ENCODE measurements around the gene N4BP2.

N4BP2 gene

DNA sequence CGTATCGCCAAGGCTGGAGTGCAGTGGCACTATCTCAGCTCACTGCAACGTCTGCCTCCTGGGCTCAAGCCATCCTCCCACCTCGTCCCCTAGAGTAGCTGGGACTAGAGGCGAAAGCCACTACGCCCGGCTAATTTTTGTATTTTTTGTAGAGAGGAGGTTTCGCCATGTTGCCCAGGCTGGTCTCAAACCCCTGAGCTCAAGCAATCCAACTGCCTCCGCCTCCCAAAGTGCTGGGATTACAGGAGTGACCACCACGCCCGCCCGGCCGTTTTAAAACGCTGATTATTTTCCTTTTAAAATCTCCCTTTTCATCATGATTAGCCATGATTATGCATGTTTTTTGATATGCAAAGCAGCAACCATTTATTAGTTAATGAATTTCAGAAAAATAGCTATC, 2.2 kb downstream of the N4BP2 start:
- WGBS: 68% methylated on average over 14 of the region's 14 CpGs
- no peak overlapping the region for H2AK5ac ChIP-seq (ENCODE audit: low read length, severe bottlenecking)

DNA sequence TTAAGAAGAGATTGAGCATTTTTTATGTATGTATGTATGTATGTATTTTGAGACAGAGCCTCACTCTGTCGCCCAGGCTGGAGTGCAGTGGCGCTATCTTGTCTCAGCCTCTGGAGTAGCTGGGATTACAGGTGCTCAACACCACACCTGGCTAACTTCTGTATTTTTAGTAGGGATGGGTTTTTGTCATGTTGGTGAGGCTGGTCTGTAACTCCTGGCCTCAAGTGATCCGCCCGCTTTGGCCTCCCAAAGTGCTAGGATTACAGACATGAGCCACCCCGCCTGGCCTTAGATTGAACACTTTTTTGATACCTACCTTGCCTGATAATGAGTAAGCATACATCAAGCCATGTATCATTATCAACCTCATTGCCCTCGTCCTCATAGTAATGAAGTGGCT, 2.7 kb downstream of the N4BP2 start:
- H3K4me1 ChIP-seq (ENCODE audit: control insufficient read depth, insufficient read depth, low read depth, low read length): peaks cover 3% of the 10 kb centered on the region
- peak overlapping the region; percentile 34 for H2BK120ac ChIP-seq (ENCODE audit: low read depth, low read length)
- H4K91ac ChIP-seq (ENCODE audit: low read length): no peak overlapping the region
- no peak overlapping the region for H2AFZ ChIP-seq (ENCODE audit: low read depth, low read length)
- H3K4me2 ChIP-seq (ENCODE audit: low read length, poor library complexity, severe bottlenecking): no peak overlapping the region
- H3K79me1 ChIP-seq (replicated peaks; ENCODE audit: low read length, poor library complexity, severe bottlenecking): peaks cover 18% of the 10 kb centered on the region
- H3K4me3 ChIP-seq (ENCODE audit: insufficient read depth in 1 of 2, low read depth in 1 of 2, low read length in 2 of 2): no peak overlapping the region
- H2AK5ac ChIP-seq (ENCODE audit: low read length, severe bottlenecking): no peak overlapping the region
- H3K27me3 ChIP-seq (ENCODE audit: control insufficient read depth in 1 of 2, insufficient read depth in 1 of 2, low read length in 2 of 2): no peaks in the 10 kb centered on the region
- H3K23ac ChIP-seq (ENCODE audit: low read length in 2 of 2): no peak overlapping the region
- no peak overlapping the region for H4K8ac ChIP-seq (ENCODE audit: low read length)
- DNase-seq: no peak
- peaks cover 0 to 6% of the 10 kb centered on the region in 2 experiments for H3K36me3 ChIP-seq (ENCODE audit: control insufficient read depth in 1 of 2, insufficient read depth in 2 of 2, low read depth in 1 of 2, low read length in 2 of 2)
- H3K4ac ChIP-seq (ENCODE audit: low read depth in 1 of 2, low read length in 2 of 2): peak overlapping the region in 1 of 2 experiments; percentile 15
- 99% methylated on average over 5 of the region's 6 CpGs for WGBS
- no peak overlapping the region for H3K27ac ChIP-seq (ENCODE audit: low read length, poor library complexity, severe bottlenecking)
- H3K14ac ChIP-seq (ENCODE audit: low read length in 2 of 2): no peak overlapping the region
- no peak overlapping the region for H2BK5ac ChIP-seq (ENCODE audit: low read depth, low read length, poor library complexity, severe bottlenecking)
- H2BK12ac ChIP-seq (ENCODE audit: low read length in 2 of 2): no peak overlapping the region
- no peak overlapping the region for H3K18ac ChIP-seq (ENCODE audit: low read depth in 1 of 2, low read length in 2 of 2)
- no peak overlapping the region for H3K9ac ChIP-seq (ENCODE audit: low read length)
- no peaks in the 10 kb centered on the region for H3K9me3 ChIP-seq (ENCODE audit: control insufficient read depth, low read length)
- no peak overlapping the region for H2BK15ac ChIP-seq (ENCODE audit: low read depth, poor library complexity, severe bottlenecking)

More for the DNA sequence above, 2.2 kb downstream of the N4BP2 start:
- Histone ChIP-seq H2BK12ac (ENCODE audit: low read length in 2 of 2) (peak overlapping the region in 1 of 2 experiments; percentile 66), H4K8ac (ENCODE audit: low read length) (no peak overlapping the region), H2AFZ (ENCODE audit: low read depth, low read length) (no peak overlapping the region), H3K27ac (ENCODE audit: low read length, poor library complexity, severe bottlenecking) (no peak overlapping the region), H2BK5ac (ENCODE audit: low read depth, low read length, poor library complexity, severe bottlenecking) (no peak overlapping the region), H3K9ac (ENCODE audit: low read length) (peak overlapping the region; percentile 95), H3K36me3 (ENCODE audit: control insufficient read depth in 1 of 2, insufficient read depth in 2 of 2, low read depth in 1 of 2, low read length in 2 of 2) (peaks cover 0 to 6% of the 10 kb centered on the region in 2 experiments), H3K9me3 (ENCODE audit: control insufficient read depth, low read length) (no peaks in the 10 kb centered on the region), H2BK15ac (ENCODE audit: low read depth, poor library complexity, severe bottlenecking) (no peak overlapping the region), H3K18ac (ENCODE audit: low read depth in 1 of 2, low read length in 2 of 2) (no peak overlapping the region), H3K4ac (ENCODE audit: low read depth in 1 of 2, low read length in 2 of 2) (no peak overlapping the region), H3K23ac (ENCODE audit: low read length in 2 of 2) (no peak overlapping the region), H3K14ac (ENCODE audit: low read length in 2 of 2) (no peak overlapping the region), H2BK120ac (ENCODE audit: low read depth, low read length) (peak overlapping the region; percentile 61), H4K91ac (ENCODE audit: low read length) (no peak overlapping the region), H3K4me2 (ENCODE audit: low read length, poor library complexity, severe bottlenecking) (no peak overlapping the region), H3K79me1 (replicated peaks; ENCODE audit: low read length, poor library complexity, severe bottlenecking) (peaks cover 18% of the 10 kb centered on the region), H3K27me3 (ENCODE audit: control insufficient read depth in 1 of 2, insufficient read depth in 1 of 2, low read length in 2 of 2) (no peaks in the 10 kb centered on the region), H3K4me1 (ENCODE audit: control insufficient read depth, insufficient read depth, low read depth, low read length) (peaks cover 3% of the 10 kb centered on the region), H3K4me3 (ENCODE audit: insufficient read depth in 1 of 2, low read depth in 1 of 2, low read length in 2 of 2) (peak overlapping the region in 1 of 2 experiments; percentile 88)
- no peak for DNase-seq

- H2BK120ac ChIP-seq (ENCODE audit: low read depth, low read length): no peak overlapping the region
- H2BK12ac ChIP-seq (ENCODE audit: low read length in 2 of 2): no peak overlapping the region
- no peak overlapping the region for H3K9ac ChIP-seq (ENCODE audit: low read length)
- no peak overlapping the region for H2AFZ ChIP-seq (ENCODE audit: low read depth, low read length)
- no peak overlapping the region for H3K4ac ChIP-seq (ENCODE audit: low read depth in 1 of 2, low read length in 2 of 2)
- no peak overlapping the region for H3K27ac ChIP-seq (ENCODE audit: low read length, poor library complexity, severe bottlenecking)
- H3K9me3 ChIP-seq (ENCODE audit: control insufficient read depth, low read length): no peaks in the 10 kb centered on the region
- H2AK5ac ChIP-seq (ENCODE audit: low read length, severe bottlenecking): no peak overlapping the region
- no peak overlapping the region for H3K4me3 ChIP-seq (ENCODE audit: insufficient read depth in 1 of 2, low read depth in 1 of 2, low read length in 2 of 2)
- H3K79me1 ChIP-seq (replicated peaks; ENCODE audit: low read length, poor library complexity, severe bottlenecking): peaks cover 22% of the 10 kb centered on the region
- H3K23ac ChIP-seq (ENCODE audit: low read length in 2 of 2): no peak overlapping the region
- no peak overlapping the region for H2BK5ac ChIP-seq (ENCODE audit: low read depth, low read length, poor library complexity, severe bottlenecking)
- H3K36me3 ChIP-seq (ENCODE audit: control insufficient read depth in 1 of 2, insufficient read depth in 2 of 2, low read depth in 1 of 2, low read length in 2 of 2): peaks cover 0 to 6% of the 10 kb centered on the region in 2 experiments
- H3K27me3 ChIP-seq (ENCODE audit: control insufficient read depth in 1 of 2, insufficient read depth in 1 of 2, low read length in 2 of 2): no peaks in the 10 kb centered on the region
- H3K4me1 ChIP-seq (ENCODE audit: control insufficient read depth, insufficient read depth, low read depth, low read length): no peaks in the 10 kb centered on the region
- no peak for DNase-seq
- H2BK15ac ChIP-seq (ENCODE audit: low read depth, poor library complexity, severe bottlenecking): no peak overlapping the region
- H4K91ac ChIP-seq (ENCODE audit: low read length): no peak overlapping the region
- no peak overlapping the region for H3K14ac ChIP-seq (ENCODE audit: low read length in 2 of 2)
- WGBS: 96% methylated on average over 3 of the region's 3 CpGs
- no peak overlapping the region for H3K18ac ChIP-seq (ENCODE audit: low read depth in 1 of 2, low read length in 2 of 2)
- no peak overlapping the region for H4K8ac ChIP-seq (ENCODE audit: low read length)
- no peak overlapping the region for H3K4me2 ChIP-seq (ENCODE audit: low read length, poor library complexity, severe bottlenecking)
These were observed 8.4 kb downstream of the N4BP2 start for GRCh38 chr4:40065010-40065409.

DNA sequence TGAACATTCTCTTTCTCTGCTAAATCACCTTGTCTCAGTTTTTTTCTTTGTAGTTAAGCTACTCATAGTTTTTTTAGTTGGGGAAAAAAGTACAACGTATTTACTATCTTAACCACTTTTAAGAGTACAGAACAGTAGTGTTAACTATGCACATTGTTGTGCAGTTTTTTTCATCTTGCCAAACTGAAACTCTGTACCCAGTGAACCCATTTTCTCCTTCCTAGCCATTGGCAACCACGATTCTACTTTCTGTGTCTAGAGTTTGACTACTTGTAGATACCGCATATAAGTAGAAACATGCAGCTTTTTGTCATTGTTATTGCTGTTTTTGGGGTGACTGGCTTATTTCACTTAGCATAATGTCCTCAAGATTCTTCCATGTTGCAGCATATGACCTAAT, 10.0 kb downstream of the N4BP2 start:
- no CpG with 5 or more reads among the region's 3 CpGs for WGBS
- Histone ChIP-seq H2AFZ (ENCODE audit: low read depth, low read length) (no peak overlapping the region), H3K4ac (ENCODE audit: low read depth in 1 of 2, low read length in 2 of 2) (no peak overlapping the region)

More for the DNA sequence above, 10.0 kb downstream of the N4BP2 start:
- Histone ChIP-seq H3K14ac (ENCODE audit: low read length in 2 of 2) (no peak overlapping the region), H3K27me3 (ENCODE audit: control insufficient read depth in 1 of 2, insufficient read depth in 1 of 2, low read length in 2 of 2) (no peaks in the 10 kb centered on the region), H3K4me2 (ENCODE audit: low read length, poor library complexity, severe bottlenecking) (no peak overlapping the region), H3K23ac (ENCODE audit: low read length in 2 of 2) (no peak overlapping the region), H4K8ac (ENCODE audit: low read length) (no peak overlapping the region), H3K9ac (ENCODE audit: low read length) (no peak overlapping the region), H3K36me3 (ENCODE audit: control insufficient read depth in 1 of 2, insufficient read depth in 2 of 2, low read depth in 1 of 2, low read length in 2 of 2) (peaks cover 0 to 5% of the 10 kb centered on the region in 2 experiments), H3K18ac (ENCODE audit: low read depth in 1 of 2, low read length in 2 of 2) (no peak overlapping the region), H3K79me1 (replicated peaks; ENCODE audit: low read length, poor library complexity, severe bottlenecking) (peaks cover 22% of the 10 kb centered on the region), H2BK12ac (ENCODE audit: low read length in 2 of 2) (no peak overlapping the region), H3K9me3 (ENCODE audit: control insufficient read depth, low read length) (no peaks in the 10 kb centered on the region), H3K4me3 (ENCODE audit: insufficient read depth in 1 of 2, low read depth in 1 of 2, low read length in 2 of 2) (no peak overlapping the region), H3K4me1 (ENCODE audit: control insufficient read depth, insufficient read depth, low read depth, low read length) (no peaks in the 10 kb centered on the region), H2BK5ac (ENCODE audit: low read depth, low read length, poor library complexity, severe bottlenecking) (no peak overlapping the region), H2BK15ac (ENCODE audit: low read depth, poor library complexity, severe bottlenecking) (no peak overlapping the region), H2BK120ac (ENCODE audit: low read depth, low read length) (no peak overlapping the region), H3K27ac (ENCODE audit: low read length, poor library complexity, severe bottlenecking) (no peak overlapping the region), H4K91ac (ENCODE audit: low read length) (no peak overlapping the region), H2AK5ac (ENCODE audit: low read length, severe bottlenecking) (no peak overlapping the region)
- DNase-seq: no peak

All from mesenchymal stem cell (in vitro differentiated cells and primary cell).